GM19463 (cell line): ENCODE measurements around the gene PLCB1.
A peak's percentile ranks its signal among the peaks of the same experiment; 100 is the strongest.
"Not testable (repeated sequence)": the region's sequence is repeated elsewhere in the genome, so short reads cannot be mapped to it uniquely, and the experiment has no call there.

Experiments used
- ATAC-seq: cut with Tn5 transposase; IDR thresholded peaks from one replicate; pipeline ENCODE4 v1.9.1; 2021; ENCODE audit warnings: mild to moderate bottlenecking, moderate library complexity; ENCODE audit not compliant: unreplicated experiment

The PLCB1 gene

GRCh38 chr20:8131598-8132483, at the start of gene PLCB1:
TSS of gene PLCB1 (plus strand) at chr20:8132266. CDS start at chr20:8132652, 386 bp downstream.
- peak; percentile 79 for ATAC-seq

- no peak for ATAC-seq
Measured at GRCh38 chr20:8082989-8083388, 49.1 kb upstream of the PLCB1 start.

- ATAC-seq: no peak
Measured at GRCh38 chr20:8089668-8090067, 42.4 kb upstream of the PLCB1 start.

DNA sequence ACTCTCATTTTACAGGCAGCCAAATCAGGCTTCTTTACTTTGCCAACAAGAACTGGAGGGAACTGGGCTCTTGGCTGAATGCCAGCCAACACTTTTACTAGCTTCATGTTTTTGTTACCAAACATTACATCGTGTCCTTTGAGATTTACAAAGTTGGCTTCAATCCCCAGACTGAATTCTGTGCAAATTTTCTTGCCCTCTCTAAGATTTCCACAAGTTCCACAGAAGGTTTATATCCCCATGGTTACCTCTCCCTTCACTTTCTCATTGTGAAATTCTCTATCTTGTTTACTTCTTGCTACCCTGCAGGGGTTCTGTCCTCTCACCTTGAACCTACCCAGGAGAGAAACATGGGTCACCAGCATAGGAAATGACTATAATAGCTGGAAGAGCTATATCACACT, 37.6 kb upstream of the PLCB1 start:
- no peak for ATAC-seq

GRCh38 chr20:8094850-8095249, 37.2 kb upstream of the PLCB1 start:
- ATAC-seq: no peak

DNA sequence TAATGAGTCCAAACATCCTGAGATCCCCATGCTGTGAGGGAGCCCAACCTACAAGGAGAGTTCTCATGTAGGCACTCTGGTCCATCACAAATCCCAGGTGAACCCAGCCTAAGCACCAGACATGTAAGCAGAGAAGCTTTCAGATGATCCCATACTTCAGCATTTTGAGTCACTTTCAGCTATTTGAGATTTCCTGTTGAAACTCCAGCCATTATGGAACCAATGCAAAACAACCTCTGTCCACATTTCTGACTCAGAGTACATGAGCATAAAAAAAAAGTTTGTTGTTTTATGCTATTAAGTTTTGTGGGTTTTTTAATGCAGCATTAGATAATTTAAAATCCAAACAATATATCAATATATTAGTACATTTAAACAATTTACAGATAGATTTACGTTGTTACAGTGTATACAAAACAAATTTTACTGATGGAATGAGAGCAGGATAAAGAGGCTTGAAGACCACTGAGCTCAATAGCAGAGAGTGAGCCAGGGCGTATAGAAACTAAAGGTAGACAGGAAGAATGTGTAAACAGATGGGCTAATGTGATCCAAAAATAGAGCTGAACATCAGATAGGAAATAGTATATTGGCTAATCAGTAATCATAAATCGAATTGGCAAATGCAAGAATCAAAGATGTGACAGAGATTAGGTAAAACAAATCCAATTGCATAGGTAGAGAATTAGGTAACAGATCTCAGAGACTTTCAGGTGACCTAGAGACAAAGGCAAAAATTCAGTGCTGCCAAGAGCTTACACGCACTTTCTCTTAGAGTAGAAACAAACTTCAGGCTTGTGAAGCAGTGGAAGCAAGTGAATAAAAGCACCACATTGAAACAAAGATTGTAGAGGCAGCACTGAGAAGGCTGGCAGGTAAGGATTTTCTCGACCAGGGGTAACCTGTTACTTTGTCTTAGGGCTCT, 36.2 kb upstream of the PLCB1 start:
- ATAC-seq: no peak

GRCh38 chr20:8097307-8097706, 34.8 kb upstream of the PLCB1 start:
- ATAC-seq: no peak

- no peak for ATAC-seq
Measured at GRCh38 chr20:8104252-8104651, 27.8 kb upstream of the PLCB1 start.

DNA sequence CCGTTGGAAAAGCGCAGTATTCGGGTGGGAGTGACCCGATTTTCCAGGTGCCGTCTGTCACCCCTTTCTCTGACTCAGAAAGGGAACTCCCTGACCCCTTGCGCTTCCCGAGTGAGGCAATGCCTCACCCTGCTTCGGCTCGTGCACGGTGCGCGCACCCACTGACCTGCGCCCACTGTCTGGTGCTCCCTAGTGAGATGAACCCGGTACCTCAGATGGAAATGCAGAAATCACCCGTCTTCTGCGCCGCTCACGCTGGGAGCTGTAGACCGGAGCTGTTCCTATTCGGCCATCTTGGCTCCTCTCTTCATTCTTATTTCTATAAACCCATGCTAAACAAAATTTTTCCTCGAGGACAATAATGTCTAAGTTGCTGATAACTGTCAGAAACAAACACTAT, 17.5 kb upstream of the PLCB1 start:
- not testable (repeated sequence) for ATAC-seq

DNA sequence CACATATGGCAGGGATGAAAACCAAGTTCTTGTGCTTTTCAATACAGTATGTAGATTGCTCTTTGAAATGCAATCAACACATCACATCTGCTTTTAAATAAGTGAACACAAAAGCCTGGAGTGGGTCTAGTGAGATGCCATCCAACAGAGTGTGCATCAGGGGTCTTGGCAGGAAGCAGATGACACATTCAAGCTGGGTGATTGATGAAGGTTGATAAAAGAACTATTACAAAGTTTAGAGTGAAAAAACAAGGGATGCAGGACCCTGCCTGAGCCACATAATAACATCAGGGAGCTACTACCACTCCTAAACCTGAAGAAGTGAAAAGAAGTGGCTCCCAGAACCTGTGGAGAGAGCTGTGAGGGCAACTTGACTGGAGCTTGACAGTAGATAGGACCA, 16.6 kb upstream of the PLCB1 start:
- ATAC-seq: no peak

- ATAC-seq: no peak
Measured at GRCh38 chr20:8116067-8116811, 15.8 kb upstream of the PLCB1 start.

DNA sequence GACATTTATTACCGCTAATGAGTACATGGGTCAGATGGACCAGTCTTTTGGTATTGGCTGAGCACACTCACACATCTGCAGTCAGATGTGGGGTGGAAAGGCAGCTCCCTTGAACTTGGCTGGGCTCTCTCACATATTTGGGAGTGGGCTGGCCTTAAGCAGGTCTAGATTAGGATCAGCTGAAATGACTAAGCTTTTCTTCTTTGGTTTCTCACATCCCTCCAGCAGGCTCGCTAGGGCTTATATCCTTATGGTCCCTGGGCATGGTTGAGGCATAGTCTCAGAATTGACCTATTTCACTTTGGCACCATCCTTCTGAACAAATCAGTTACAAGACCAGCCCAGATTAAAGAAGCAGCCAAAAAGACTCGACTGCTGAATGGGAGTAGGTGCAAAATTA, 14.4 kb upstream of the PLCB1 start:
- no peak for ATAC-seq

GRCh38 chr20:8118039-8118438, 14.0 kb upstream of the PLCB1 start:
- ATAC-seq: no peak

GRCh38 chr20:8118760-8119159, 13.3 kb upstream of the PLCB1 start:
- ATAC-seq: no peak

- ATAC-seq: no peak
Measured at GRCh38 chr20:8121666-8122065, 10.4 kb upstream of the PLCB1 start.

DNA sequence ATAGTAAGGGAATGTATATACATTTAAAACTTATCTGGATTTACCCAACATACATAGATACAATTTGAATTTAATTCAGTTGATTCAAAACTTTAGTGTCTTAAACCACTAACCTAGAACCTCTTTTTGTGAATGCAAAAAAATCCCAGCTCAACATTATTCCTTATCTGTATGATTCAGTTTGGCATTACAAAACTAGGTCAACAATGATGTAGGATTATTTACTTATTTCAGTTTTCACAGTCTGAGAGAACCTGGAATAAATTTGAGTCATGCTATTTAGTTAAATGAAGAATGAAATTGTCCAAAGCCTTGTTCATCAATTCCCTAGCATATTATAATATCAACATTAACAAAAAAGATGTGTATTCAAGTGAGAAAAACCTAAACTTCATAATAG, 7.4 kb upstream of the PLCB1 start:
- ATAC-seq: no peak

GRCh38 chr20:8126181-8126580, 5.9 kb upstream of the PLCB1 start:
- no peak for ATAC-seq

DNA sequence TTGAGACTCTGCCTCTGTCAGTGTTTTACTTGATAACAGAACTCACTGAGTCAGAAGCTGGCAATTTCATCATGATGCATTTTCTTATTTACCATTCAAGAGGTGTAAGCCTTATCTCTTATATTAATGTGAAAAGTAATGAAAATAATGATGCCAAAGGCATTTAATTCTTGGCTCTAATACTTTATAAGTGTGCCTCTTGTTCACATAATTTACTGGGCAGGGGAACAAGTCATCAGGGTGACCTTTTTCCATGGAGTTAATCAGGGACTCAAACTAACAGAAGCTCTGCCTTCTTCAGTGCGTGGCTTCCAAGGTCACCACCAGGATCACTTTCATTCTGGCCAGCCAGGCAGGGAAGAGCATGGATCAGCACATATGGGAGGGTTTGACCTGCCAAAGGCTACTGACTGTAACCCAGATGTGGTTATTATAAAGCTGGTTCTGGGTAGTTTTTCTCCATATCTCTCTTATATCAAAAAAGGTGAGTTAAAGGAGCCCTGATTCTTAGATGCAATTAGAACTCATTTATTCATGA, 5.2 kb upstream of the PLCB1 start:
- ATAC-seq: no peak

GRCh38 chr20:8127553-8128255, 4.4 kb upstream of the PLCB1 start:
- ATAC-seq: peak; percentile 67
